Activated CD4-positive, CD25-positive, alpha-beta regulatory T cell treated with anti-CD3 and anti-CD28 coated beads, Interleukin-2, amount 50 U/mL, for 72 hours (primary cell): ENCODE measurements around the gene MNT.

ENCODE experiments used
- DNase-seq: peaks from one replicate; pipeline ENCODE4 v3.0.0; 2021

MNT gene

DNA sequence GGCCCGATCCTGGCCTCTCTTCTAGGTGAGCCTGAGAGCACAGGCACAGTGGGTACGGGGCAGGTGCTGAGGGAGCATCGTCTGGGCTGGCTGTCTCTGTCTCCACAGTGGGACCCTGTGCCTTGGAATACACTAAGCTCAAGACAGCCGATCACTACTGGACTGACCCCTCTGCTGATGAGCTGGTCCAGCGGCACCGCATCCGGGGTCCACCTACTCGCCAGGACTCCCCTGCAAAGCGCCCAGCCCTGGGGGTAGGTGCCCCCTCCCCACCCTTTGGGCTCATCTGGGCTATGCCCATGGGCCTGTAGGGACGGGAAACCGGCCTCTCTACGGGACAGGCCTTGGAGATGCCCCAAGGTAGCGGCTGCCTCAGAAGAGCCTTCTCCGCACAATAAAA lies 38.0 kb downstream of the MNT start:
- DNase-seq: no peak

DNA sequence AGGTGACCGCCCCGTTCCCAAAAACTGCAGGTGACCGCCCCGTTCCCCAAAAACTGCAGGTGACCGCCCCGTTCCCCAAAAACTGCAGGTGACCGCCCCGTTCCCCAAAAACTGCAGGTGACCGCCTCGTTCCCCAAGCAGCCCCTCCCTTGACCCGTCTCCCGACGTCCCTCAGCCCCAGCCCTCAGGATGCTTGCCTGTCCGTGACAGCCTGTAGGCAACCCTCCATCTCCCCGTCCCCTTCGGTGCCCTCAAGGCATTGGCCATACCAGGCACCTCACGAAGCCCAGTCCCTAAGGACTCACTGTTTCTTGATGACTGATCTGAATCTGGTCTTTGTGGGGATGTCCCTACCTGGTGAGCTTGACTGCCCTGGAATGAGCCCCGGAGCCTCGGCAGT lies 38.4 kb downstream of the MNT start:
- DNase-seq: no peak

- no peak for DNase-seq
Observed at GRCh38 chr17:2362016-2362415, 38.8 kb downstream of the MNT start.

DNA sequence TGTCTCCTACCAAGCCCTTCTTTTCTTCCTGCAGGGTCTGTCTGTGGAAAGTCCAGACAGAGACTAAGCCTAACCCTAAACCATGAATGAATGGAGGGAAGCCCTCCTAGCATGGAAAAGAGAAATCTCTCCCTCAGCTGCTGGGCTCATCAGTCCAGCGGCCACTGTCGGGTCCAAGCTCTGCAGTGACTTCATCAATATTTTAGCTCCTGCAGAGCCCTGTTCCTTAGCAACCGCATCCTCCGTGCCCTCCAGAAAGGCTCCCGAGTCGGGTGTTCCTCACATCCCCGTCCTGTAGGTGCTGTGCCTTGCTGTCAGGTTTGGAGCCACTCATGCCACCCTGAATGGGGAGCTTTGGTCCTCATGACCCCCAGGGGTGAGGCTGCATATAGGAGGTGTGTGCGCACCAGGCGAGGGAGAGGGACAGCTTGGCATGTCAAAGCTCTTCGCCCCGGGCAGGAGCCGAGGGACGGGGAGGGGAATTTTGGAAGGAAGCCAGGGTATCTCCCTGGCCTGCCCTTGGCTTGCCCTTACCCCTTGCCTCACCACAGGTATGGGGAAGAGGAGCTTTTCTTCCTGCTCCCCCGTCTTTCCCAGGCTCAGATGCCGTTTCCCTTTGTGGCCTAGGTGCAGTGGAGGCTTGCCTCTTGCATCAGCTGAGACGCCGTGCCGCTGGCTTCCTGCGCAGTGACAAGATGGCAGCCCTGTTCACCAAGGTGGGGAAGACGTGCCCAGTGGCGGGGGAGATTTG lies 39.7 kb downstream of the MNT start:
- DNase-seq: no peak

- DNase-seq: no peak
Observed at GRCh38 chr17:2357931-2358434, 42.9 kb downstream of the MNT start.

DNA sequence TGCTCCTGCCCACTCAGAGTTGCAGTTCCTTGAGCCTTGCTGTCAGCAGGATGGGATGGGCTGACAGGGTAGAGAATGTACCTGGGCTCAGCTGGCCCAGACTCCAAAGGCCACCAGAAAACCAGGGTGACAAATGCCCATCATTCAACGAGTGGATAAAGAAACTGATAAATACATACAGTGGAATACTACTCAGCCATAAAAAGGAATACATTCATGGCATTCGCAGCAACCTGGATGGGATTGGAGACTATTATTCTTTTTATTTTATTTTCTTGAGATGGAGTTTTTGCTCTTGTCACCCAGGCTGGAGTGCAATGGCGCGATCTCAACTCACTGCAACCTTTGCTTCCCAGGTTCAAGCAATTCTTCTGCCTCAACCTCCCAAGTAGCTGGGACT lies 43.6 kb downstream of the MNT start:
- no peak for DNase-seq

GRCh38 chr17:2354311-2354710 lies 46.5 kb downstream of the MNT start:
- no peak for DNase-seq

- no peak for DNase-seq
Observed at GRCh38 chr17:2351269-2351668, 49.6 kb downstream of the MNT start.

DNA sequence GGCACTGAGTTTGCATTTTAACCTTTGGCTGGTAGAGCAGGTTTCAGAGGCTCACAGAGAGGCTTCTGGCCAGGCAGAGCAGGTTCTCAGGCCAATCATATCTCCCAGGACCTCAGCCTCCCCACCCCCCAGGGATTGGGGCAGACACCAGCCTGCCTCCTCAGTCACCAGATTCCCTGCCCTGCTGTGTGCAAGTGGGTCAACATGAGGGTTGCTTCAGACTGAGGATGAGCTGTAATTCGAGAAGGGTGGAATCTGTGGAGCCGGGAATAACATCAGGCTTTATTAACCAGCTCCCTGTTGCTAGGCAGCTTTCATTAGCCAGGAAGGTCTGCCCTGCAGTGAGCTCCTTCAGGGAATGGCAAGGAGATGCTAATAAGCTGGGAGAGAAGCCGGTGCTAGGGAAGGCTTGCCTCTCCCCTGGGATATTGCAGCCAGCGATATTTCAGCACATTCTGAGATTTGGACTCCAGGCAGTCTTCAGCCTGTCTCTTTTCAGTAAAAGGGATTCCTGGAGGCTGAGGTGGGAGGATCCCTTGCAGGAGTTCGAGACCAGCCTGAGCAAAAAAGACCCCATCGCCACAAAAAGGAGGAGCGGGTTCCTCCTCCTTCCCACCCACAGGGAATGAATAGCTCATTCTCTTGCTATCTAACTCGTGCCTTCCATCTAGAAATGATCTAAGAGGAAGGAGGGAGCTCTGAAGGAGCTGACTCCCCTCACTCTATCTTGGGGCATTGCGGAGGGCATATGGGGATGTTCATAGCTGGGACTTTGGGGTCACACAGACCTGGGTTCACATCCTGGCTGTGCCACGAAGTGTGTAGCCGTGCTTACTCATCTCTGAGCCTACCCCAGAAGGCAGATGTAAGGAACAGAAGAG lies 52.8 kb downstream of the MNT start:
- DNase-seq: no peak

- DNase-seq: no peak
Observed at GRCh38 chr17:2346475-2346874, 54.4 kb downstream of the MNT start.

DNA sequence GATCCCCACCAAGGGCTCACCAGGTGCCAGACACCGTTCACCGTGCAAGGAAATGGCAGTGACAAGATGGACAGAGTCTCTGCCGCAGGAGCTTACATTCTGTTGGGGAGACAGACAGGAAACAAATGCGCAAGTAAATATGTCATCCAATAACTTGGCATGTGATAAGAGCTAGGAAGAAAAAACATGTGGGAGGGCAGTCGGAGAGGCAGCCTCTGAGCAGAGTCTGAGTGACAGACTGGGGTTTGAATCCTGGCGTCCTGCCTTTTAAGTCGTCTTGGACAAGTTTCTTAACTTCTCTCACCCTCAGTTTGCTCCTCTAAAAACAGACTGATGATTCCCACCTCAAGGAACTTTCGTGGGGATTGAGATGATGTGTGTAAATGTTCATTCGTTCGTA lies 56.3 kb downstream of the MNT start:
- DNase-seq: no peak

DNA sequence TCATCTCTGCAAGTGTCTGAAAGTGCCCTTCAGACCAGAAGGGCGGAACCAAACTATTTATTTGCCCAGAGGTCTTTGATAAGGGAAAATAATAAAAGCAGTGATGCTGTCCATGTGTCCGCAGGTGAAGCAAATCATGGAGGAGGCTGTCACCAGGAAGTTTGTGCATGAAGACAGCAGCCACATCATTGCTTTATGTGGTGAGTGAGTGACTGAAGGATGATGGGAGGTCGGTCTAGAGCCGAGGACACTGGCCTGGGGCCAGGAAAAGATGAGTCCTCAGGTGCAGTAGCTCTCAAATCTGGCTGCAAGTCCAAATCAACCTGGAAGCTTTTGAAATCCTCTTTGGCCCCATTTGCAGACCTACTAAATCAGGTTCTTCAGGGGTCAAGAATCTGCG lies 57.4 kb downstream of the MNT start:
- DNase-seq: no peak

DNA sequence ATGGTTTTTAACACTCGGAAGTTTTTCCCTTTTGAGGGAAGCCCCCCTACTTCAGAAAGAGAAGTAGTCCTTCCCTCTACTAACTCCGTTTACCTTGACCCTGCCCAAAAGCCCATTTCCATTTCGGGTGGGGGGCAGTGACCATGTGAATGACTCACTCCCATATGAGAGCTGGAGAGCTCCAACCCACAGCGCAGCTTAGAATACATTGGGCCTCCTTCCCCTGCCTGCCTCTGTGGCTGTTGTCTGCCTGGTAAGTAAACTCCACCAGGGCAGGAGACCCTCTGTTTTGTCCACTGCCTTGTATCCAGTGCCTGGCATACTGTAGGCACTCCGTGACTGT lies 62.6 kb downstream of the MNT start:
- DNase-seq: no peak

GRCh38 chr17:2337544-2338314 lies 63.1 kb downstream of the MNT start:
- DNase-seq: peak; percentile 68

GRCh38 chr17:2336852-2337543 lies 63.9 kb downstream of the MNT start, which contains the start of gene SGSM2:
Gene SGSM2 (plus strand): TSS chr17:2337501. CDS start chr17:2337689, 188 bp downstream.
- peak; percentile 62 for DNase-seq

GRCh38 chr17:2336215-2336851 lies 64.5 kb downstream of the MNT start, which contains the start of gene TSR1:
Gene TSR1 (minus strand): TSS chr17:2336457. CDS start chr17:2336427, 30 bp downstream.
- DNase-seq: peak; percentile 89

- no peak for DNase-seq
Observed at GRCh38 chr17:2335726-2336214, 65.1 kb downstream of the MNT start.
